Right lobe of liver (tissue), 6 donors: Measurements from ENCODE around the gene HOXA3. TPM values are rescaled to one million over a fixed set of nuclear protein-coding genes. Genes with fewer than 3 reads are reported as not detected.

Source experiments
- ATAC-seq, 4 donors: fragments of 200-7000 bp; cut with Tn5 transposase; one replicate each; pipeline ENCODE4 v1.9.1; 2020; ENCODE audit warnings: mild to moderate bottlenecking in 4 of 4, moderate library complexity in 4 of 4
- DNase-seq, 3 donors: peaks; one replicate each; pipeline ENCODE4 v3.0.0-alpha.2; 2020
- H3K27ac ChIP-seq, 3 donors: fragments of 200-600 bp; one replicate each; pipeline ENCODE4 v1.8.0; 2022
- H3K27me3 ChIP-seq, 2 donors: fragments of 200-600 bp; one replicate each; pipeline ENCODE4 v1.8.0; 2022
- H3K36me3 ChIP-seq, 4 donors: fragments of 200-600 bp; sonication (generic) in 1 of 4; one replicate each; pipeline versions ENCODE4 v1.5.1 to v1.8.0; 2017 to 2022; ENCODE audit warnings: control low read depth in 1 of 4
- H3K4me1 ChIP-seq, 4 donors: fragments of 200-600 bp; sonication (generic) in 1 of 4; one replicate each; pipeline versions ENCODE4 v1.5.1 to v1.8.0; 2017 to 2022; ENCODE audit warnings: control low read depth in 1 of 4
- H3K4me3 ChIP-seq, 3 donors: fragments of 200-600 bp; one replicate each; pipeline ENCODE4 v1.8.0; 2022
- H3K9me3 ChIP-seq, 4 donors: fragments of 200-600 bp; sonication (generic) in 1 of 4; one replicate each; pipeline versions ENCODE4 v1.5.1 to v1.8.0; 2017 to 2022; ENCODE audit warnings: control low read depth in 1 of 4
- POLR2A ChIP-seq: fragments of 450-650 bp; IDR thresholded peaks from one replicate; pipeline ENCODE4 v1.6.1; 2017; ENCODE audit warnings: antibody characterized with exemption, mild to moderate bottlenecking
- WGBS: methylation state at CpG from one replicate; pipeline ENCODE4 v1.1.6; 2018; ENCODE audit warnings: low coverage, low lambda C conversion rate; ENCODE audit not compliant: insufficient coverage; ENCODE audit errors: missing lambda C conversion rate; 5-methylcytosine and 5-hydroxymethylcytosine counted together
- intact Hi-C, 2 donors: fragments of 100-400 bp; cut with DNase I; formaldehyde crosslinking; loops; one replicate each; pipeline versions ENCODE4 v1.11.2 to v1.14.1; 2022
- total RNA-seq, 6 experiments: library from RNA; depleted of rRNA in 2 of 6; stranded (reverse); fragments of >200 nt in 2 of 6; fragmentation: NEBNext Ultra II Directional in 3 of 6; extraction: Animal tissue kit (Norgen Biotek cat#: 25700) in 3 of 6; gene quantifications; one replicate each; pipeline versions ENCODE4 v1.1.0 to v1.2.4, GENCODE V29; 2016 to 2023
- TF ChIP-seq, protein P1 (sequence below), 4 donors: fragments of 200-600 bp in 3 of 4; fragments of 450-650 bp in 1 of 4; IDR thresholded peaks; one replicate each; pipeline versions ENCODE4 v1.5.1 to v1.8.0; 2016 to 2022; ENCODE audit warnings: antibody characterized with exemption in 4 of 4, mild to moderate bottlenecking in 2 of 4
- donor health status: DM: no; HTN: yes; CAD: no.
- donor health status: DM: no; HTN: no; CAD: no.
- donor health status: DM: no; HTN: no; CAD: no.
- donor health status: DM: no; HTN: yes; CAD: no.
- donor health status: DM: no; HTN: yes; CAD: no.

Gene HOXA3
- total RNA-seq, 6 experiments from 2014 or later: 0.17 to 0.26 (median 0.25) TPM; not detected in 2

DNA sequence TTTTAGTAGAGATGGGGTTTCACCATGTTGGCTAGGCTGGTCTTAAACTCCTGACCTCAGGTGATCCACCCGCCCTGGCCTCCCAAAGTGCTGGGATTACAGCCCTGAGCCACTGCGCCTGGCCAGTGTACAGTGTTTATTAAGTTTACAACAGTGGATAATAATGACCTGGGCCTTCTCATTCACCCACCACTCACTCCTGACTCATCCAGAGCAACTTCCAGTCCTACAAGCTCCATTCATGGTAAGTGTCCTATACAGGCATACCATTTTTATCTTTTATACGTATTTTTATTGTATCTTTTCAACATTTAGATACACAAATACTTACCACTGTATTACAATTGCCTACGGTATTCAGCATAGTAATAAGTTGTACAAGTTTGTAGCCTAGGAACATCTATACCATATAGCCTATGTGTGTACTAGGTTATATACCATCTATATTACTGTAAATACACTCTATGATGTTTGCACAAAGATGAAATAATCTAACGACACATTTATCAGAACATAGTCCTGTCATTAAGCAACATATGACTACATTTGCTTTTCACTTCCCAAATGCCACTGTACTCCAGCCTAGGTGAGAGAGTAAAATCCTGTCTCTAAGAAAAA lies 73.7 kb downstream of the HOXA3 start:
- no peak for DNase-seq
- Histone ChIP-seq H3K4me3 (no peak overlapping the region), H3K4me1 (no peaks in the 10 kb centered on the region), H3K36me3 (no peaks in the 10 kb centered on the region), H3K27ac (no peak overlapping the region), H3K27me3 (no peaks in the 10 kb centered on the region), H3K9me3 (no peaks in the 10 kb centered on the region)
- WGBS: 70% methylated on average over 4 of the region's 5 CpGs
- TF ChIP-seq, protein P1, sequence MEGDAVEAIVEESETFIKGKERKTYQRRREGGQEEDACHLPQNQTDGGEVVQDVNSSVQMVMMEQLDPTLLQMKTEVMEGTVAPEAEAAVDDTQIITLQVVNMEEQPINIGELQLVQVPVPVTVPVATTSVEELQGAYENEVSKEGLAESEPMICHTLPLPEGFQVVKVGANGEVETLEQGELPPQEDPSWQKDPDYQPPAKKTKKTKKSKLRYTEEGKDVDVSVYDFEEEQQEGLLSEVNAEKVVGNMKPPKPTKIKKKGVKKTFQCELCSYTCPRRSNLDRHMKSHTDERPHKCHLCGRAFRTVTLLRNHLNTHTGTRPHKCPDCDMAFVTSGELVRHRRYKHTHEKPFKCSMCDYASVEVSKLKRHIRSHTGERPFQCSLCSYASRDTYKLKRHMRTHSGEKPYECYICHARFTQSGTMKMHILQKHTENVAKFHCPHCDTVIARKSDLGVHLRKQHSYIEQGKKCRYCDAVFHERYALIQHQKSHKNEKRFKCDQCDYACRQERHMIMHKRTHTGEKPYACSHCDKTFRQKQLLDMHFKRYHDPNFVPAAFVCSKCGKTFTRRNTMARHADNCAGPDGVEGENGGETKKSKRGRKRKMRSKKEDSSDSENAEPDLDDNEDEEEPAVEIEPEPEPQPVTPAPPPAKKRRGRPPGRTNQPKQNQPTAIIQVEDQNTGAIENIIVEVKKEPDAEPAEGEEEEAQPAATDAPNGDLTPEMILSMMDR (IDR thresholded peaks at IDR 0.05): no peak
- TF ChIP-seq POLR2A: no peak
- no peak for ATAC-seq
- intact Hi-C loops: no loop called here

DNA sequence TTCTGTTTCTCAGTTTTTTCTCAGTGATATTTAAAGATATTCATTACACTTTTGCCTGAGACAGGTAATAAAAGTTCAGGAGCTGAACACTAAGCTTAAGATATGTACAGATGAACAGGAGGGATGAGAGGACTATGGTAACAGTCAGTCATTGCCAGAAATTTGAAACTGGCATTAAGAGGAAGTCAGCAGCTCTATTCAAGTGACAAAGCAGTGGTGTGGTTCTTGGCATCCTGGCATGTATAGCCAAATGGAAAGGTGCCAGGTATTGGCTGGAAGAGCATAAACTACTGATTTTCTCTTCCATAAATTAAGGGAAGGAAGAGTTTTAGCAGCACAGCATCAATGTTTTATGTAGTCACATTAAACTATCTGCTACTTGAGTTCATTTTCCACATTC lies 79.3 kb downstream of the HOXA3 start:
- no peaks in the 10 kb centered on the region for H3K27me3 ChIP-seq
- intact Hi-C loops: no loop called here
- H3K36me3 ChIP-seq: no peaks in the 10 kb centered on the region
- no peaks in the 10 kb centered on the region for H3K4me1 ChIP-seq
- no peak for ATAC-seq
- TF ChIP-seq POLR2A: no peak
- TF ChIP-seq, protein P1 (IDR thresholded peaks at IDR 0.05): no peak
- no peak for DNase-seq
- H3K9me3 ChIP-seq: no peaks in the 10 kb centered on the region
- H3K4me3 ChIP-seq: no peak overlapping the region
- no peak overlapping the region for H3K27ac ChIP-seq

DNA sequence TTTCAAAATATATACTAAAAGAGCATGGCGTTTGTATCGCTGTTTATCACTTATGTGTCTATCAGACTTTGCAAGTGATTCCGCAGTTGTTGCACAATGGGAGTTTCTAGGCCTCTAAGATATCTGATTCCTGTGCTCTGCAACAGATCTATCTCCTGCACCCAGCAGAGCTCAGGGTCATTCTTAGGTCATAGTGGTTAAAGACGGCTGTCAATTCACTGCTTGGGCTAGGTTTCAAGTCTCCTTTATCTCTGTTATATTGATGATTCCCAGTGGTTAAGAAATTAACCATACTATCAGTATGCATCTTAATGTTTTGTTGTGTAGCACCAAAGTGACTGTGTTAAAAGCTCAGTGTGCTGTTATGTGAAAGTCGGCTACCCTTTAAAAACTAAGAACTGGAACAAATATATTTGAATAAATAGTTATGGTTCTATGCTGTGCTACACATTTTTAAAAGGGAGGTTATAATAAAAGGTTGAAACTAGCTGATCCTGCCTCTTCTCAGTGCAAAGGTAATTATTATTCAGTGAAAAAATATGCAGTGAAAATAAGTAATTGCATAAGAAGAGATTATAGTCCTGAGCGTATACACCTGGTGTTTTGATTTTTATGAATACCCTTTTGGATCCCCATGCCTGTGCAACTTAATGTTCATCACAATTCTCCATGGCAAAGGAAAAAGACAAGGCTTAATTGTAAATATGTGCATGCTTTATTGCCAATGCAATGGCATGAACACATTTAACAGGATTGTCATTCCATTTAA lies 80.6 kb downstream of the HOXA3 start:
- Histone ChIP-seq H3K36me3 (no peaks in the 10 kb centered on the region), H3K27me3 (no peaks in the 10 kb centered on the region), H3K9me3 (no peaks in the 10 kb centered on the region), H3K27ac (no peak overlapping the region), H3K4me1 (no peaks in the 10 kb centered on the region), H3K4me3 (no peak overlapping the region)
- WGBS: 46% methylated on average over 6 of the region's 6 CpGs
- DNase-seq (no peak), ATAC-seq (no peak)
- TF ChIP-seq, protein P1 (IDR thresholded peaks at IDR 0.05): no peak
- no peak for TF ChIP-seq POLR2A
- intact Hi-C loops: no loop called here

DNA sequence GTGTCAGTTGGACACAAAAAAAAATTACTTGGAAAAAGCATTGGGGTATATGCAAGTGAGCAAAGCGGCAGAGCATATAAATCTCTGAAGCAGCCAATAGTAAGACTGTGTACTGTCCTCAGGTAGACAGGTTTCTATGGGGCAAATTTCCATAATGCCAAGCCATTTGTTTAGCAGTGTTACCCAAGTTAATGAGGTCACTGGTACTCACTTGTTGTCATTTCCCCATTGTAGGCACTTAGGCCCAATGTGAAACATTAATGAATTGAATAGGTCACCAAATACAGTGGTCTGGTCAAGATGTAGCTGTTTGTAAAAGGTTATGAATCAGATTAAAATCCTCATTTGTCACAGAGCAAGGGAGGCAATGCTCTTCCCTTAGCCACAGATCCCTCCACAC lies 84.1 kb downstream of the HOXA3 start:
- TF ChIP-seq, protein P1 (IDR thresholded peaks at IDR 0.05): no peak
- TF ChIP-seq POLR2A: no peak
- no peak for ATAC-seq
- H3K9me3 ChIP-seq: no peaks in the 10 kb centered on the region
- no peak for DNase-seq
- intact Hi-C loops: no loop called here
- no peaks in the 10 kb centered on the region for H3K27me3 ChIP-seq
- no peaks in the 10 kb centered on the region for H3K4me1 ChIP-seq
- no peaks in the 10 kb centered on the region for H3K36me3 ChIP-seq
- 100% methylated on average over 1 of the region's 1 CpG for WGBS
- no peak overlapping the region for H3K4me3 ChIP-seq
- no peak overlapping the region for H3K27ac ChIP-seq
